GM19239 (cell line): Measurements from ENCODE around the gene CYP24A1.

ENCODE experiments used
- DNase-seq: peaks from one replicate; pipeline ENCODE4 v3.0.0; 2011; ENCODE audit warnings: low spot score; ENCODE audit not compliant: insufficient read length
- FAIRE-seq: peaks from 2 replicates; lab custom pipeline; 2011; peaks lifted over from hg19 to GRCh38; lab: Jason Lieb, UNC

The CYP24A1 gene

GRCh38 chr20:54178256-54178655 is 4.5 kb upstream of the CYP24A1 start:
- FAIRE-seq (no peak), DNase-seq (no peak)

GRCh38 chr20:54177378-54177777 is 3.6 kb upstream of the CYP24A1 start:
- DNase-seq, result no peak
- FAIRE-seq, result no peak

- FAIRE-seq (no peak), DNase-seq (no peak)
These were observed 2.8 kb upstream of the CYP24A1 start for GRCh38 chr20:54176610-54177009.

GRCh38 chr20:54174457-54175175 is 830 bp upstream of the CYP24A1 start:
- no peak for FAIRE-seq
- DNase-seq, result no peak

GRCh38 chr20:54172856-54173652 is 732 bp downstream of the CYP24A1 start:
- no peak for DNase-seq
- FAIRE-seq, result no peak

GRCh38 chr20:54172532-54172855 is 1.3 kb downstream of the CYP24A1 start:
- no peak for DNase-seq
- FAIRE-seq, result no peak

- no peak for FAIRE-seq
- no peak for DNase-seq
These were observed 2.8 kb downstream of the CYP24A1 start for GRCh38 chr20:54170963-54171362.

- FAIRE-seq, result no peak
These were observed 3.7 kb downstream of the CYP24A1 start for GRCh38 chr20:54170026-54170471.

GRCh38 chr20:54168961-54169862 is 4.6 kb downstream of the CYP24A1 start:
- FAIRE-seq (no peak), DNase-seq (no peak)

More at GRCh38 chr20:54170026-54170471, 3.7 kb downstream of the CYP24A1 start:
- DNase-seq, result no peak

GRCh38 chr20:54167909-54168872 is 5.6 kb downstream of the CYP24A1 start:
- FAIRE-seq, result no peak

GRCh38 chr20:54166987-54167662 is 6.7 kb downstream of the CYP24A1 start:
- no peak for DNase-seq
- no peak for FAIRE-seq

More at GRCh38 chr20:54167909-54168872, 5.6 kb downstream of the CYP24A1 start:
- DNase-seq, result no peak

- FAIRE-seq, result no peak
- no peak for DNase-seq
These were observed 8.0 kb downstream of the CYP24A1 start for GRCh38 chr20:54165803-54166202.

GRCh38 chr20:54165014-54165413 is 8.8 kb downstream of the CYP24A1 start:
- no peak for FAIRE-seq

GRCh38 chr20:54163402-54163801 is 10.4 kb downstream of the CYP24A1 start:
- DNase-seq (no peak), FAIRE-seq (no peak)

More at GRCh38 chr20:54165014-54165413, 8.8 kb downstream of the CYP24A1 start:
- DNase-seq, result no peak

- DNase-seq (no peak), FAIRE-seq (no peak)
These were observed 11.3 kb downstream of the CYP24A1 start for GRCh38 chr20:54162378-54163009.

GRCh38 chr20:54161821-54162149 is 12.0 kb downstream of the CYP24A1 start:
- DNase-seq, result no peak
- FAIRE-seq, result no peak

GRCh38 chr20:54161008-54161820 is 12.6 kb downstream of the CYP24A1 start:
- FAIRE-seq (no peak), DNase-seq (no peak)
